Measurements from ENCODE around the gene FGF4. TPM values are rescaled to one million over a fixed set of nuclear protein-coding genes. Genes with fewer than 3 reads are reported as not detected.

Gene FGF4
- total and polyA plus RNA-seq, 2 donors: 0.09 to 0.14 TPM

DNA sequence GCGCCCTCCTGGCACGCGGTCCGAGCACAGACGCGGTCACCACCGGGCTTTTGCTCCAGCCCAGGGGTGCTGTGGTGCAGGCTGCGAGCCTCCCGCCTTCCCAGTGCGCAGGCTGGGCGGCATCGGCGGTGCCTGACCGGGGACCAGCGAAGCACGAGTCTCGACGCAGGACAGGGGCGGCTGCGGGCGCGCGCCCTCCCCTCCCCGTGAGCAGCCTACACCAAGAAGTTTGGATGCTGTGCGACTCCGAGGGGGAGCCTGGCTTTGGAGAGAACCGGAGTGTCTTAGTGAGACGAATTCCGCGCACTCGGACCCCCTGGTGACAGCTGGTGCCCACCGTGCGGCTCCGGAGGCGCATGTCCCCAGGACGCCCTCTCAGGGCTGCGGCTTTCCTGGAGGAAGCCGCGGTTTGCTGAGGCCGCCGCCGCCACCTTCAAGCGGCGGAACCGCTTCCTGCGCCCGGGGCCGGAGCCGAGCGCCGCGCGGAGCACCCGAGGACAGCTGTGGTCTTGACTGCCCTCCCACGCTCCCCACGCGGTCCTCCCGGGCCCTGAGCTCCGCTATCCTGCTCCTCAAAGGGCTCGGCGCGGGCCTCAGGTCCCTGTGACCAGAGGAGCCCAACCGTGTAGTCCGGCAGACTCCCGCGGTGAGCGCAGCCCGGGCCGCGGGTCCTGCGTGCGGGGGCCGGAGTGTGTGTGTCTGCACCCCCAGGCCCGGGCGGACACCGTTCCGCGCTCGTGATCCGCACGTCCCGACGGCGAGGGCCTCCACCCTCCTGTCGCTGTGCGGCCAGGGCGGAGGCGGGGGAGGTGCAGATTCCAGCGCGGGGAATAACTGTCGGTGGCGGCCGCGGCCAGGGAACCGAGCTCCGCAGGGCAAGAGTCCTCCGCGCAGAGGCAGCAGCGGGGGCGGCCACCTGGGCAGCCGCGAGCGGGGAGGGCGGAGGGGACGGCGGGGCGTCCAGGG lies 42.4 kb upstream of the FGF4 start:
- no peak for DNase-seq (ENCODE audit: low read depth in 6 of 9, low spot score in 9 of 9)
- Histone ChIP-seq H3K36me3 (ENCODE audit: control insufficient read depth in 2 of 2, insufficient read depth in 2 of 2, low read length in 1 of 2) (no peaks in the 10 kb centered on the region), H3K27ac (ENCODE audit: low read depth in 1 of 2, low read length in 1 of 2) (no peak overlapping the region), H3K27me3 (ENCODE audit: control insufficient read depth in 2 of 2, insufficient read depth in 1 of 2, low read length in 1 of 2) (peaks cover 61 to 78% of the 10 kb centered on the region in 2 donors), H3K4me3 (ENCODE audit: low read length in 2 of 2) (no peak overlapping the region), H3K4me1 (ENCODE audit: control insufficient read depth in 2 of 2, insufficient read depth in 2 of 2, low read length in 2 of 2) (no peaks in the 10 kb centered on the region), H3K9me3 (ENCODE audit: control insufficient read depth in 2 of 2, insufficient read depth in 1 of 2, low read length in 1 of 2) (no peaks in the 10 kb centered on the region)
- 2% methylated on average over 107 of the region's 107 CpGs for WGBS

GRCh38 chr11:69816671-69817070 lies 41.5 kb upstream of the FGF4 start:
- no peak for DNase-seq (ENCODE audit: low read depth in 6 of 9, low spot score in 9 of 9)
- H3K27me3 ChIP-seq (ENCODE audit: control insufficient read depth in 2 of 2, insufficient read depth in 1 of 2, low read length in 1 of 2): peaks cover 59 to 71% of the 10 kb centered on the region in 2 donors
- H3K4me1 ChIP-seq (ENCODE audit: control insufficient read depth in 2 of 2, insufficient read depth in 2 of 2, low read length in 2 of 2): no peaks in the 10 kb centered on the region
- no peak overlapping the region for H3K4me3 ChIP-seq (ENCODE audit: low read length in 2 of 2)
- H3K27ac ChIP-seq (ENCODE audit: low read depth in 1 of 2, low read length in 1 of 2): no peak overlapping the region
- WGBS: 29% methylated on average over 12 of the region's 12 CpGs
- H3K9me3 ChIP-seq (ENCODE audit: control insufficient read depth in 2 of 2, insufficient read depth in 1 of 2, low read length in 1 of 2): no peaks in the 10 kb centered on the region
- H3K36me3 ChIP-seq (ENCODE audit: control insufficient read depth in 2 of 2, insufficient read depth in 2 of 2, low read length in 1 of 2): no peaks in the 10 kb centered on the region

- Histone ChIP-seq H3K9me3 (ENCODE audit: control insufficient read depth in 2 of 2, insufficient read depth in 1 of 2, low read length in 1 of 2) (no peaks in the 10 kb centered on the region), H3K4me1 (ENCODE audit: control insufficient read depth in 2 of 2, insufficient read depth in 2 of 2, low read length in 2 of 2) (no peaks in the 10 kb centered on the region), H3K4me3 (ENCODE audit: low read length in 2 of 2) (no peak overlapping the region), H3K27ac (ENCODE audit: low read depth in 1 of 2, low read length in 1 of 2) (no peak overlapping the region), H3K27me3 (ENCODE audit: control insufficient read depth in 2 of 2, insufficient read depth in 1 of 2, low read length in 1 of 2) (peaks cover 52 to 64% of the 10 kb centered on the region in 2 donors), H3K36me3 (ENCODE audit: control insufficient read depth in 2 of 2, insufficient read depth in 2 of 2, low read length in 1 of 2) (no peaks in the 10 kb centered on the region)
- DNase-seq (ENCODE audit: low read depth in 6 of 9, low spot score in 9 of 9): no peak
- WGBS: 88% methylated on average over 13 of the region's 13 CpGs
Observed at GRCh38 chr11:69815973-69816372, 40.8 kb upstream of the FGF4 start.

- H3K27me3 ChIP-seq (ENCODE audit: control insufficient read depth in 2 of 2, insufficient read depth in 1 of 2, low read length in 1 of 2): peaks cover 42 to 55% of the 10 kb centered on the region in 2 donors
- no peak overlapping the region for H3K27ac ChIP-seq (ENCODE audit: low read depth in 1 of 2, low read length in 1 of 2)
- no peaks in the 10 kb centered on the region for H3K9me3 ChIP-seq (ENCODE audit: control insufficient read depth in 2 of 2, insufficient read depth in 1 of 2, low read length in 1 of 2)
- no peaks in the 10 kb centered on the region for H3K4me1 ChIP-seq (ENCODE audit: control insufficient read depth in 2 of 2, insufficient read depth in 2 of 2, low read length in 2 of 2)
- H3K36me3 ChIP-seq (ENCODE audit: control insufficient read depth in 2 of 2, insufficient read depth in 2 of 2, low read length in 1 of 2): no peaks in the 10 kb centered on the region
- no peak overlapping the region for H3K4me3 ChIP-seq (ENCODE audit: low read length in 2 of 2)
- no peak for DNase-seq (ENCODE audit: low read depth in 6 of 9, low spot score in 9 of 9)
Observed at GRCh38 chr11:69814902-69815301, 39.8 kb upstream of the FGF4 start.

- Histone ChIP-seq H3K4me3 (ENCODE audit: low read length in 2 of 2) (no peak overlapping the region), H3K36me3 (ENCODE audit: control insufficient read depth in 2 of 2, insufficient read depth in 2 of 2, low read length in 1 of 2) (no peaks in the 10 kb centered on the region), H3K9me3 (ENCODE audit: control insufficient read depth in 2 of 2, insufficient read depth in 1 of 2, low read length in 1 of 2) (no peaks in the 10 kb centered on the region), H3K27me3 (ENCODE audit: control insufficient read depth in 2 of 2, insufficient read depth in 1 of 2, low read length in 1 of 2) (peaks cover 37 to 51% of the 10 kb centered on the region in 2 donors), H3K4me1 (ENCODE audit: control insufficient read depth in 2 of 2, insufficient read depth in 2 of 2, low read length in 2 of 2) (no peaks in the 10 kb centered on the region), H3K27ac (ENCODE audit: low read depth in 1 of 2, low read length in 1 of 2) (no peak overlapping the region)
- WGBS: 80% methylated on average over 7 of the region's 7 CpGs
- no peak for DNase-seq (ENCODE audit: low read depth in 6 of 9, low spot score in 9 of 9)
Observed at GRCh38 chr11:69814411-69814810, 39.3 kb upstream of the FGF4 start.

DNA sequence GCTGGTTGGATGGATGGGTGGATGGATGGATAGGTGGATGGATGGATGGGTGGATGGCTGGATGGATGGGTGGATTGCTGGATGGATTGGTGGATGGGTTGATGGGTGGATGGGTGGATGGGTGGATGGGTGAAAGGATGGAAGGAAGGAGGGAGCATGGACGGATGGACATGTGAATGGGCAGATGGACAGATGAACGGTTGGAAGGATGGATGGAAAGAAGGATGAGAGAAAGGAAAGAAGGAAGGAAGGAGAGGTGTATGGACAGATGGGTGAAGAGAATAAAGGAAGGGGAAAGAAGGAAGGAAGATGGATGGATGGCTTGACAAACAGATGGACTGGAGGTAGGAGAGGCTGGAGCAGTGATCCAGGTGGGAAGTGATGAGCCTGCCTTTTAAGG lies 38.7 kb upstream of the FGF4 start:
- Histone ChIP-seq H3K4me3 (ENCODE audit: low read length in 2 of 2) (no peak overlapping the region), H3K27me3 (ENCODE audit: control insufficient read depth in 2 of 2, insufficient read depth in 1 of 2, low read length in 1 of 2) (peaks cover 31 to 50% of the 10 kb centered on the region in 2 donors)

DNA sequence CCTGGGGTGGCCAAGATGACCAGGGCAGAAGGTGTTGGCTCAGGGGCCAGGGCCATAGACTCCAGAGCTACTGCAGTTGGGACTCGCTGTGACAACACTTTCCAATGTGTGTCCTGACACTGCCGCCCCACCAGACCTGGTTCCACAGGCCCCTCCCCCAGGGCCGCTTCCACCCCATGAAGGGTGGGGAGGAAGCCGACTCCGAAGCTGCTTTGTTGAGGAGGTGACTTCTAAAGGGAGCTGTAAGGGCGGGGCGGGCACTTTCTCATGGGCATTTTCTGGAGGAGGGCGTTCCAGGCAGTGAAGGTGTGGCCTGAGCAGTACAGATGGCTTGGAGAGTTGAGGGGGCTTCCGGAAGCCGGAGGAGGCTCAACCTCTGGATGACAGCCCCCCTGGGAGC lies 37.8 kb upstream of the FGF4 start:
- WGBS: 78% methylated on average over 10 of the region's 10 CpGs
- DNase-seq (ENCODE audit: low read depth in 6 of 9, low spot score in 9 of 9): no peak
- H3K27me3 ChIP-seq (ENCODE audit: control insufficient read depth in 2 of 2, insufficient read depth in 1 of 2, low read length in 1 of 2): peaks cover 22 to 47% of the 10 kb centered on the region in 2 donors
- no peaks in the 10 kb centered on the region for H3K4me1 ChIP-seq (ENCODE audit: control insufficient read depth in 2 of 2, insufficient read depth in 2 of 2, low read length in 2 of 2)
- no peak overlapping the region for H3K4me3 ChIP-seq (ENCODE audit: low read length in 2 of 2)
- no peak overlapping the region for H3K27ac ChIP-seq (ENCODE audit: low read depth in 1 of 2, low read length in 1 of 2)
- H3K9me3 ChIP-seq (ENCODE audit: control insufficient read depth in 2 of 2, insufficient read depth in 1 of 2, low read length in 1 of 2): no peaks in the 10 kb centered on the region
- H3K36me3 ChIP-seq (ENCODE audit: control insufficient read depth in 2 of 2, insufficient read depth in 2 of 2, low read length in 1 of 2): no peaks in the 10 kb centered on the region

More for the DNA sequence above, 38.7 kb upstream of the FGF4 start:
- no peak overlapping the region for H3K27ac ChIP-seq (ENCODE audit: low read depth in 1 of 2, low read length in 1 of 2)
- WGBS: 97% methylated on average over 2 of the region's 2 CpGs
- no peaks in the 10 kb centered on the region for H3K9me3 ChIP-seq (ENCODE audit: control insufficient read depth in 2 of 2, insufficient read depth in 1 of 2, low read length in 1 of 2)
- no peaks in the 10 kb centered on the region for H3K4me1 ChIP-seq (ENCODE audit: control insufficient read depth in 2 of 2, insufficient read depth in 2 of 2, low read length in 2 of 2)
- no peak for DNase-seq (ENCODE audit: low read depth in 6 of 9, low spot score in 9 of 9)
- H3K36me3 ChIP-seq (ENCODE audit: control insufficient read depth in 2 of 2, insufficient read depth in 2 of 2, low read length in 1 of 2): no peaks in the 10 kb centered on the region

DNA sequence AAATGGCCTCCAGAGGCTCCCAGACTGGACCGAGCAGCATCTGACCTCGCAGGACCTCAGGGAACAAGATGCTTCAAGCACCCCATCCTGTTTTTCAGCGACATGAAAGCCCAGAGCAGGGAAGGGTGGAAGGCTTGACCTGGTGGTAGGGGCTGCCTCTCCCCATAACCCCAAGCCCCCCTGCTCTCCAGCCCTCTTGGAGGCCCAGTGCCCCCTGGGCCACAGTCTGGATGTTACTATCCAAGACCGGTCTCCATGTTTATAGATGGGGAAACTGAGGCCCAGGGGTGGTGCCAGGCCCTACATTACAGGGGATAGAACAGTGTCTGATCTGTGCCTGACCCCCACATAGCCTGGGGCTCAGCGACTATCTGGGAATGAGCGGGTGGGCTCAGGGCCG lies 37.1 kb upstream of the FGF4 start:
- H3K4me1 ChIP-seq (ENCODE audit: control insufficient read depth in 2 of 2, insufficient read depth in 2 of 2, low read length in 2 of 2): no peaks in the 10 kb centered on the region
- no peak overlapping the region for H3K27ac ChIP-seq (ENCODE audit: low read depth in 1 of 2, low read length in 1 of 2)
- no peaks in the 10 kb centered on the region for H3K9me3 ChIP-seq (ENCODE audit: control insufficient read depth in 2 of 2, insufficient read depth in 1 of 2, low read length in 1 of 2)
- H3K36me3 ChIP-seq (ENCODE audit: control insufficient read depth in 2 of 2, insufficient read depth in 2 of 2, low read length in 1 of 2): no peaks in the 10 kb centered on the region
- peaks cover 15 to 42% of the 10 kb centered on the region in 2 donors for H3K27me3 ChIP-seq (ENCODE audit: control insufficient read depth in 2 of 2, insufficient read depth in 1 of 2, low read length in 1 of 2)
- DNase-seq (ENCODE audit: low read depth in 6 of 9, low spot score in 9 of 9): no peak
- 94% methylated on average over 7 of the region's 7 CpGs for WGBS
- no peak overlapping the region for H3K4me3 ChIP-seq (ENCODE audit: low read length in 2 of 2)

GRCh38 chr11:69811431-69811830 lies 36.3 kb upstream of the FGF4 start:
- no peaks in the 10 kb centered on the region for H3K36me3 ChIP-seq (ENCODE audit: control insufficient read depth in 2 of 2, insufficient read depth in 2 of 2, low read length in 1 of 2)
- no peak overlapping the region for H3K27ac ChIP-seq (ENCODE audit: low read depth in 1 of 2, low read length in 1 of 2)
- H3K9me3 ChIP-seq (ENCODE audit: control insufficient read depth in 2 of 2, insufficient read depth in 1 of 2, low read length in 1 of 2): no peaks in the 10 kb centered on the region
- peaks cover 7 to 34% of the 10 kb centered on the region in 2 donors for H3K27me3 ChIP-seq (ENCODE audit: control insufficient read depth in 2 of 2, insufficient read depth in 1 of 2, low read length in 1 of 2)
- no peaks in the 10 kb centered on the region for H3K4me1 ChIP-seq (ENCODE audit: control insufficient read depth in 2 of 2, insufficient read depth in 2 of 2, low read length in 2 of 2)
- WGBS: 67% methylated on average over 3 of the region's 3 CpGs
- DNase-seq (ENCODE audit: low read depth in 6 of 9, low spot score in 9 of 9): no peak
- no peak overlapping the region for H3K4me3 ChIP-seq (ENCODE audit: low read length in 2 of 2)

All from thymus (tissue), 11 donors.